ENCODE measurements around the gene SARS1. TPM values are rescaled to one million over a fixed set of nuclear protein-coding genes. Genes with fewer than 3 reads are reported as not detected.

Gene SARS1
- total and polyA plus RNA-seq, 2 experiments from 2014 or later = 158 to 180 TPM

DNA sequence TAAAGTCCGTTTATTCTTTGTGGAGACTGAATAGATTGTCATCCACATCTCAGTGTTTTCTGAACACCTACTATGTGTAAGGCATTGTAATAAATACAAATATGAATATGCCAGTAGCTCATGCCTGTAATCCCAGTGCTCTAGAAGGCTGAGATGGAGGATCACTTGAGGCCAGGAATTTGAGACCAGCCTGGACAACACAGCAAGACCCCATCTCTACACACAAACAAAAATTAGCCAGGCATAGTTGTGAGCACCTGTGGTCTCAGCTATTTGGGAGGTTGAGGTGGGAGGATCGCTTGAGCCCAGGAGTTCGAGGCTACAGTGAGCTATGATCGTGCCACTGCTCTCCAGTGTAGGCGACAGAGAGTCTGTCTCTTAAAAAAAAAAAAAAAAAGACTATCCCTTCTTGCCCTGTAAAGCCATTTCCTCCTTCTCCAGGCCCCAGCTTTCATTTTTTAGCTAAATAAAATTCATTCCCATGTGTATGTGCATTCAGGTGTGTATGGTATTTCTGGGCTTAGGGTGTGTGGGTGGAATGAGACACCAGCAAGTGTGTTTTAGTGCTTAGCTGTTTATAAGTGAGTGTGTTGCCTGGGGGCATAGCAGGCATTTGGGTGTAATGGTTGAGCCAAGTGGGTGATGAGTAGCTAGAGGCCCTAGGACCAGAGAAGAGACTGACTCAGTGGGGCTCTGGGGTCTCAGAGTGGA is 43.4 kb downstream of the SARS1 start:
- Histone ChIP-seq H3K27ac (no peak overlapping the region), H4K20me1 (ENCODE audit: insufficient read depth, poor library complexity, severe bottlenecking) (no peaks in the 10 kb centered on the region), H3K4me1 (ENCODE audit: insufficient read depth) (peaks cover 15% of the 10 kb centered on the region), H3K4me3 (no peak overlapping the region), H3K4me2 (no peak overlapping the region), H3K9me3 (ENCODE audit: low read depth) (no peaks in the 10 kb centered on the region), H2AFZ (no peak overlapping the region), H3K36me3 (replicated peaks; ENCODE audit: insufficient read depth, low read depth) (no peaks in the 10 kb centered on the region), H3K79me2 (no peaks in the 10 kb centered on the region), H3K27me3 (no peaks in the 10 kb centered on the region), H3K9me2 (replicated peaks; ENCODE audit: insufficient read depth) (no peaks in the 10 kb centered on the region)
- 86% methylated on average over 5 of the region's 5 CpGs for WGBS (ENCODE audit: low lambda C conversion rate, missing lambda C conversion rate)
- DNase-seq (ENCODE audit: low spot score) = no peak
- TF ChIP-seq EZH2 (IDR thresholded peaks at IDR 0.05; ENCODE audit: borderline replicate concordance) = no peak
- TF ChIP-seq, protein P1, sequence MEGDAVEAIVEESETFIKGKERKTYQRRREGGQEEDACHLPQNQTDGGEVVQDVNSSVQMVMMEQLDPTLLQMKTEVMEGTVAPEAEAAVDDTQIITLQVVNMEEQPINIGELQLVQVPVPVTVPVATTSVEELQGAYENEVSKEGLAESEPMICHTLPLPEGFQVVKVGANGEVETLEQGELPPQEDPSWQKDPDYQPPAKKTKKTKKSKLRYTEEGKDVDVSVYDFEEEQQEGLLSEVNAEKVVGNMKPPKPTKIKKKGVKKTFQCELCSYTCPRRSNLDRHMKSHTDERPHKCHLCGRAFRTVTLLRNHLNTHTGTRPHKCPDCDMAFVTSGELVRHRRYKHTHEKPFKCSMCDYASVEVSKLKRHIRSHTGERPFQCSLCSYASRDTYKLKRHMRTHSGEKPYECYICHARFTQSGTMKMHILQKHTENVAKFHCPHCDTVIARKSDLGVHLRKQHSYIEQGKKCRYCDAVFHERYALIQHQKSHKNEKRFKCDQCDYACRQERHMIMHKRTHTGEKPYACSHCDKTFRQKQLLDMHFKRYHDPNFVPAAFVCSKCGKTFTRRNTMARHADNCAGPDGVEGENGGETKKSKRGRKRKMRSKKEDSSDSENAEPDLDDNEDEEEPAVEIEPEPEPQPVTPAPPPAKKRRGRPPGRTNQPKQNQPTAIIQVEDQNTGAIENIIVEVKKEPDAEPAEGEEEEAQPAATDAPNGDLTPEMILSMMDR (IDR thresholded peaks at IDR 0.05; ENCODE audit: poor library complexity) = no peak
- no peak for TF ChIP-seq EZH2phosphoT487 (IDR thresholded peaks at IDR 0.05; ENCODE audit: low read depth, severe bottlenecking, unreplicated experiment)

DNA sequence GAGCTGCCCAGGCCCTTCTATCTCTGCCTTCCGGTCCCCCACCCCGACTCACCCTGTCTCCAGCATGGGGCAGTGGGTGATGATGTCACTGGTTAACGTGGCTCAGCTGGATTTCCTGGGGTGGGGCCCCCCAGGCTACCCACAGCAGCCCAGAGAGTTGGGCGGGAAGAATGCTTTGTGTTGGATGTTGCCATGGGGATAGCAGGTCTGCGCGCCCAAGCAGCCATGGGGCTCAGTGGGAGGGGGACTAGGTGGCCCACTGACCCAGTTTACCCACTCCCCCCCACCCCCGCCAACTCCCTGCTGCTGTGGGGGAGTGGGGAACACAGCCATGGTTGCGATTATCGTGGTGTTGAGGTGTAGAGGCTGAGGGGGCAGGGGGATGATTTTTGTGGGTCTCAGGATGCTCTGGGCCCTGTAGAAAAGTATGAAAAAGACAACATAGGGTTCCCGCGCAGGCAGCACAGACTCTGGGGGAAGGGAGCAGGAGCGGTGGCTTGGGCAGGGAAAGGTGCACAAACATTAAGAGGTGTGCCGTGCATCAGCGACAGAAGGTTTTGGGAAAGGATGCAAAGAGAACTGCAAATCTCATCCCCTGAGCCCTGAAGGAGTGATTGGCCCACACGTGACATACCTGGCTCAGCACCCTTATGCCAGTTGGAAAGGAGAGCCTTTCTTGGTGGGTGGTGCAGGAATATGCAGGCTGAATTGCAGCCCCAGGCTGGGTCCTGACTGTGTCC is 44.1 kb downstream of the SARS1 start:
- no peaks in the 10 kb centered on the region for H3K9me2 ChIP-seq (replicated peaks; ENCODE audit: insufficient read depth)
- H3K4me3 ChIP-seq = no peak overlapping the region
- WGBS (ENCODE audit: low lambda C conversion rate, missing lambda C conversion rate) = 87% methylated on average over 13 of the region's 15 CpGs
- H3K79me2 ChIP-seq = no peaks in the 10 kb centered on the region
- no peaks in the 10 kb centered on the region for H3K27me3 ChIP-seq
- H3K27ac ChIP-seq = no peak overlapping the region
- peaks cover 15% of the 10 kb centered on the region for H3K4me1 ChIP-seq (ENCODE audit: insufficient read depth)
- TF ChIP-seq EZH2phosphoT487 (IDR thresholded peaks at IDR 0.05; ENCODE audit: low read depth, severe bottlenecking, unreplicated experiment) = no peak
- TF ChIP-seq, protein P1 (IDR thresholded peaks at IDR 0.05; ENCODE audit: poor library complexity) = no peak
- no peak for TF ChIP-seq EZH2 (IDR thresholded peaks at IDR 0.05; ENCODE audit: borderline replicate concordance)
- no peak overlapping the region for H3K4me2 ChIP-seq
- H3K9me3 ChIP-seq (ENCODE audit: low read depth) = no peaks in the 10 kb centered on the region
- no peaks in the 10 kb centered on the region for H3K36me3 ChIP-seq (replicated peaks; ENCODE audit: insufficient read depth, low read depth)
- H2AFZ ChIP-seq = no peak overlapping the region
- no peak for DNase-seq (ENCODE audit: low spot score)
- no peaks in the 10 kb centered on the region for H4K20me1 ChIP-seq (ENCODE audit: insufficient read depth, poor library complexity, severe bottlenecking)

DNA sequence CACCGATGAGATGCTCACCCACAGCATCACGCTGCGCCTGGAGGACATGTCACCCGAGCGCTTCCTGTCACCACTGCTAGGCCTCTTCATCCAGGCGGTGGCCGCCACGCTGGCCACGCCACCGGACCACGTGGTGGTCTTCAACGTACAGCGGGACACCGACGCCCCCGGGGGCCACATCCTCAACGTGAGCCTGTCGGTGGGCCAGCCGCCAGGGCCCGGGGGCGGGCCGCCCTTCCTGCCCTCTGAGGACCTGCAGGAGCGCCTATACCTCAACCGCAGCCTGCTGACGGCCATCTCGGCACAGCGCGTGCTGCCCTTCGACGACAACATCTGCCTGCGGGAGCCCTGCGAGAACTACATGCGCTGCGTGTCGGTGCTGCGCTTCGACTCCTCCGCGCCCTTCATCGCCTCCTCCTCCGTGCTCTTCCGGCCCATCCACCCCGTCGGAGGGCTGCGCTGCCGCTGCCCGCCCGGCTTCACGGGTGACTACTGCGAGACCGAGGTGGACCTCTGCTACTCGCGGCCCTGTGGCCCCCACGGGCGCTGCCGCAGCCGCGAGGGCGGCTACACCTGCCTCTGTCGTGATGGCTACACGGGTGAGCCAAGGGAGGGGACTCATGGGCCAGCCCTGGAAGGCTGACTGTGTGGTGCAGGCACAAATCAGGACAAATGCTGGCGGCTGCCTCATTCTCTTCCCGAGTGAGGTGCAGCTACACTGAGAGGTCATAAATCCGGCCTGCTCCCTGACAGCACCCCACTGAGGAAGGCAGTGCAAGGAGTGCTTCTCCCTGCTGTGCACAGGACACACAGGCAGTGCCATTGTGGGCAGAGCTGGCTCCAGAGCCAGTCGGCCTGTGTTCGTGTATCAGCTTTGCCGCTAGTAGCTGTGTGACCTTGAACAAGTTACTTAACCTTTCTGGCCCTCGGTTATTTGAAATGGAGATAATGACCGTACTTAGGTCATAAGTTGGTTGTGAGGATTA is 45.1 kb downstream of the SARS1 start:
- Histone ChIP-seq H3K4me2 (no peak overlapping the region), H3K27ac (no peak overlapping the region), H3K9me2 (replicated peaks; ENCODE audit: insufficient read depth) (no peaks in the 10 kb centered on the region), H3K4me3 (no peak overlapping the region), H4K20me1 (ENCODE audit: insufficient read depth, poor library complexity, severe bottlenecking) (no peaks in the 10 kb centered on the region), H3K27me3 (no peaks in the 10 kb centered on the region), H3K9me3 (ENCODE audit: low read depth) (no peaks in the 10 kb centered on the region), H3K36me3 (replicated peaks; ENCODE audit: insufficient read depth, low read depth) (no peaks in the 10 kb centered on the region), H3K4me1 (ENCODE audit: insufficient read depth) (peaks cover 12% of the 10 kb centered on the region), H2AFZ (no peak overlapping the region), H3K79me2 (no peaks in the 10 kb centered on the region)
- TF ChIP-seq, protein P1 (IDR thresholded peaks at IDR 0.05; ENCODE audit: poor library complexity) = no peak
- no peak for TF ChIP-seq EZH2phosphoT487 (IDR thresholded peaks at IDR 0.05; ENCODE audit: low read depth, severe bottlenecking, unreplicated experiment)
- TF ChIP-seq EZH2 (IDR thresholded peaks at IDR 0.05; ENCODE audit: borderline replicate concordance) = no peak
- DNase-seq (ENCODE audit: low spot score) = no peak
- 94% methylated on average over 54 of the region's 69 CpGs for WGBS (ENCODE audit: low lambda C conversion rate, missing lambda C conversion rate)

Measured in hepatocyte (in vitro differentiated cells).